T-helper 2 cell treated with Interferon-gamma antibody and Interleukin-4, amounts not matched to agents 5 μg/mL and 100 μg/mL, for 36 hours (primary cell): Measurements from ENCODE around the gene OR5A2.
"Not testable (repeated sequence)": the region's sequence is repeated elsewhere in the genome, so short reads cannot be mapped to it uniquely, and the experiment has no call there.

Experiments used
- DNase-seq: peaks from one replicate; pipeline ENCODE4 v3.0.0; 2021; ENCODE audit warnings: low spot score
- H3K27ac Mint-ChIP-seq: one replicate; pipeline ENCODE4 v1.8.0; 2021; ENCODE audit warnings: mild to moderate bottlenecking, mixed read lengths
- H3K27me3 Mint-ChIP-seq: one replicate; pipeline ENCODE4 v1.8.0; 2021; ENCODE audit warnings: low read depth, mixed read lengths
- H3K36me3 Mint-ChIP-seq: one replicate; pipeline ENCODE4 v1.8.0; 2021; ENCODE audit warnings: low read depth, mixed read lengths
- H3K4me1 Mint-ChIP-seq: one replicate; pipeline ENCODE4 v1.8.0; 2021; ENCODE audit warnings: low read depth, mixed read lengths
- H3K4me3 Mint-ChIP-seq: one replicate; pipeline ENCODE4 v1.8.0; 2022; ENCODE audit warnings: mild to moderate bottlenecking, moderate library complexity, mixed read lengths
- H3K9me3 Mint-ChIP-seq: one replicate; pipeline ENCODE4 v1.8.0; 2021; ENCODE audit warnings: mixed read lengths

The OR5A2 gene

GRCh38 chr11:59418156-59418555 lies 8.1 kb downstream of the OR5A2 start:
- H3K9me3 Mint-ChIP-seq, result no peaks in the 10 kb centered on the region
- H3K27me3 Mint-ChIP-seq, result peaks cover 12% of the 10 kb centered on the region
- H3K4me1 Mint-ChIP-seq, result no peaks in the 10 kb centered on the region
- no peak overlapping the region for H3K4me3 Mint-ChIP-seq
- H3K27ac Mint-ChIP-seq, result no peak overlapping the region
- no peaks in the 10 kb centered on the region for H3K36me3 Mint-ChIP-seq
- DNase-seq, result no peak

- DNase-seq, result no peak
- peaks cover 12% of the 10 kb centered on the region for H3K27me3 Mint-ChIP-seq
- H3K36me3 Mint-ChIP-seq, result no peaks in the 10 kb centered on the region
- H3K27ac Mint-ChIP-seq, result no peak overlapping the region
- no peak overlapping the region for H3K4me3 Mint-ChIP-seq
- H3K4me1 Mint-ChIP-seq, result no peaks in the 10 kb centered on the region
- H3K9me3 Mint-ChIP-seq, result no peaks in the 10 kb centered on the region
These were observed 9.2 kb downstream of the OR5A2 start for GRCh38 chr11:59417023-59417422.

GRCh38 chr11:59416613-59417012 lies 9.6 kb downstream of the OR5A2 start:
- H3K27ac Mint-ChIP-seq, result no peak overlapping the region
- no peaks in the 10 kb centered on the region for H3K36me3 Mint-ChIP-seq
- H3K27me3 Mint-ChIP-seq, result peaks cover 12% of the 10 kb centered on the region
- DNase-seq, result no peak
- no peaks in the 10 kb centered on the region for H3K9me3 Mint-ChIP-seq
- H3K4me1 Mint-ChIP-seq, result no peaks in the 10 kb centered on the region
- no peak overlapping the region for H3K4me3 Mint-ChIP-seq

GRCh38 chr11:59415111-59415510 lies 11.1 kb downstream of the OR5A2 start:
- H3K27ac Mint-ChIP-seq, result no peak overlapping the region
- no peaks in the 10 kb centered on the region for H3K9me3 Mint-ChIP-seq
- H3K4me1 Mint-ChIP-seq, result no peaks in the 10 kb centered on the region
- no peaks in the 10 kb centered on the region for H3K36me3 Mint-ChIP-seq
- H3K27me3 Mint-ChIP-seq, result peaks cover 12% of the 10 kb centered on the region
- H3K4me3 Mint-ChIP-seq, result no peak overlapping the region
- no peak for DNase-seq

- no peaks in the 10 kb centered on the region for H3K4me1 Mint-ChIP-seq
- peaks cover 9% of the 10 kb centered on the region for H3K27me3 Mint-ChIP-seq
- H3K4me3 Mint-ChIP-seq, result no peak overlapping the region
- no peaks in the 10 kb centered on the region for H3K36me3 Mint-ChIP-seq
- DNase-seq, result no peak
- H3K27ac Mint-ChIP-seq, result no peak overlapping the region
- no peaks in the 10 kb centered on the region for H3K9me3 Mint-ChIP-seq
These were observed 12.6 kb downstream of the OR5A2 start for GRCh38 chr11:59413646-59414045.

- H3K27me3 Mint-ChIP-seq, result no peaks in the 10 kb centered on the region
- no peak overlapping the region for H3K27ac Mint-ChIP-seq
- DNase-seq, result no peak
- no peak overlapping the region for H3K4me3 Mint-ChIP-seq
- H3K9me3 Mint-ChIP-seq, result peaks cover 16% of the 10 kb centered on the region
- no peaks in the 10 kb centered on the region for H3K36me3 Mint-ChIP-seq
- H3K4me1 Mint-ChIP-seq, result no peaks in the 10 kb centered on the region
These were observed 22.7 kb downstream of the OR5A2 start for GRCh38 chr11:59403546-59403945.

- no peaks in the 10 kb centered on the region for H3K27me3 Mint-ChIP-seq
- no peaks in the 10 kb centered on the region for H3K4me1 Mint-ChIP-seq
- peaks cover 16% of the 10 kb centered on the region for H3K9me3 Mint-ChIP-seq
- no peak for DNase-seq
- H3K4me3 Mint-ChIP-seq, result no peak overlapping the region
- H3K36me3 Mint-ChIP-seq, result no peaks in the 10 kb centered on the region
- H3K27ac Mint-ChIP-seq, result no peak overlapping the region
These were observed 25.0 kb downstream of the OR5A2 start for GRCh38 chr11:59401262-59401552.

- Mint-ChIP-seq H3K4me3 (no peak overlapping the region), H3K4me1 (no peaks in the 10 kb centered on the region), H3K27me3 (no peaks in the 10 kb centered on the region), H3K9me3 (peaks cover 16% of the 10 kb centered on the region), H3K27ac (no peak overlapping the region), H3K36me3 (no peaks in the 10 kb centered on the region)
- DNase-seq, result no peak
These were observed 25.6 kb downstream of the OR5A2 start for GRCh38 chr11:59400461-59401261.

GRCh38 chr11:59394186-59394585 lies 32.0 kb downstream of the OR5A2 start:
- Mint-ChIP-seq H3K36me3 (no peaks in the 10 kb centered on the region), H3K4me1 (no peaks in the 10 kb centered on the region), H3K4me3 (no peak overlapping the region), H3K9me3 (no peaks in the 10 kb centered on the region), H3K27ac (no peak overlapping the region), H3K27me3 (no peaks in the 10 kb centered on the region)
- DNase-seq, result no peak

GRCh38 chr11:59380263-59381059 lies 45.8 kb downstream of the OR5A2 start:
- Mint-ChIP-seq H3K27me3 (no peaks in the 10 kb centered on the region), H3K36me3 (no peaks in the 10 kb centered on the region), H3K4me3 (no peak overlapping the region), H3K9me3 (no peaks in the 10 kb centered on the region), H3K27ac (no peak overlapping the region), H3K4me1 (no peaks in the 10 kb centered on the region)
- DNase-seq, result no peak

- not testable (repeated sequence) for H3K4me1 Mint-ChIP-seq
These were observed 53.9 kb downstream of the OR5A2 start for GRCh38 chr11:59372324-59372723.

GRCh38 chr11:59368238-59369022 lies 57.8 kb downstream of the OR5A2 start:
- no peak overlapping the region for H3K27ac Mint-ChIP-seq
- no peaks in the 10 kb centered on the region for H3K36me3 Mint-ChIP-seq
- H3K27me3 Mint-ChIP-seq, result no peaks in the 10 kb centered on the region
- no peaks in the 10 kb centered on the region for H3K4me1 Mint-ChIP-seq
- H3K9me3 Mint-ChIP-seq, result peaks cover 4% of the 10 kb centered on the region
- no peak overlapping the region for H3K4me3 Mint-ChIP-seq
- DNase-seq, result no peak

More at GRCh38 chr11:59372324-59372723, 53.9 kb downstream of the OR5A2 start:
- not testable (repeated sequence) for H3K36me3 Mint-ChIP-seq, H3K9me3 Mint-ChIP-seq, H3K27ac Mint-ChIP-seq, H3K4me3 Mint-ChIP-seq, DNase-seq, H3K27me3 Mint-ChIP-seq
